Uterus (tissue), 2 donors: ENCODE results near the gene AP2M1.

Source experiments
- CTCF ChIP-seq, 4 experiments: fragments of 200-600 bp in 2 of 4; fragments of 450-650 bp in 2 of 4; sonication (generic) in 2 of 4; IDR thresholded peaks; one replicate each; pipeline ENCODE4 v1.5.1; 2016 to 2019; ENCODE audit warnings: antibody characterized with exemption in 4 of 4, mild to moderate bottlenecking in 2 of 4, moderate library complexity in 1 of 4
- POLR2A ChIP-seq, 2 donors: fragments of 450-650 bp; IDR thresholded peaks; one replicate each; pipeline ENCODE4 v1.6.1; 2016; ENCODE audit warnings: antibody characterized with exemption in 2 of 2, mild to moderate bottlenecking in 1 of 2, moderate library complexity in 1 of 2

GRCh38 chr3:184223946-184224345 lies 49.3 kb downstream of the AP2M1 start:
- TF ChIP-seq CTCF (IDR thresholded peaks at IDR 0.05), result no peak
- no peak for TF ChIP-seq POLR2A (IDR thresholded peaks at IDR 0.05)
